ENCODE results near the gene STIP1.

STIP1 gene

GRCh38 chr11:64170419-64170818, 15.6 kb upstream of the STIP1 start:
- no peak overlapping the region for H3K9ac ChIP-seq (ENCODE audit: low read depth, low read length)
- H3K36me3 ChIP-seq (ENCODE audit: insufficient read depth, low read length): no peaks in the 10 kb centered on the region
- no peaks in the 10 kb centered on the region for H3K4me1 ChIP-seq (ENCODE audit: insufficient read depth, low read length)
- 0 out of 2 replicates have a peak, but pooled peaks cover 3% of the 10 kb centered on the region for H3K9me3 ChIP-seq (ENCODE audit: control insufficient read depth, insufficient read depth, low read length)

- no peaks in the 10 kb centered on the region for H3K4me1 ChIP-seq (ENCODE audit: insufficient read depth, low read length)
- 0 out of 2 replicates have a peak, but pooled peaks cover 3% of the 10 kb centered on the region for H3K9me3 ChIP-seq (ENCODE audit: control insufficient read depth, insufficient read depth, low read length)
- H3K9ac ChIP-seq (ENCODE audit: low read depth, low read length): no peak overlapping the region
- no peaks in the 10 kb centered on the region; the same call in 1 of the 2 replicates for H3K36me3 ChIP-seq (ENCODE audit: insufficient read depth, low read length)
Measured at GRCh38 chr11:64173616-64174355, 12.2 kb upstream of the STIP1 start.

GRCh38 chr11:64176751-64177150, 9.2 kb upstream of the STIP1 start:
- H3K9me3 ChIP-seq (ENCODE audit: control insufficient read depth, insufficient read depth, low read length): 0 out of 2 replicates have a peak, but pooled peaks cover 3% of the 10 kb centered on the region
- H3K9ac ChIP-seq (ENCODE audit: low read depth, low read length): no peak overlapping the region
- H3K4me1 ChIP-seq (ENCODE audit: insufficient read depth, low read length): 0 out of 2 replicates have a peak, but pooled peaks cover under 1% of the 10 kb centered on the region
- no peaks in the 10 kb centered on the region; the same call in 1 of the 2 replicates for H3K36me3 ChIP-seq (ENCODE audit: insufficient read depth, low read length)

GRCh38 chr11:64178203-64178602, 7.8 kb upstream of the STIP1 start:
- 0 out of 2 replicates have a peak, but pooled peaks cover 3% of the 10 kb centered on the region for H3K9me3 ChIP-seq (ENCODE audit: control insufficient read depth, insufficient read depth, low read length)
- H3K36me3 ChIP-seq (ENCODE audit: insufficient read depth, low read length): no peaks in the 10 kb centered on the region; the same call in 1 of the 2 replicates
- no peak overlapping the region for H3K9ac ChIP-seq (ENCODE audit: low read depth, low read length)
- H3K4me1 ChIP-seq (ENCODE audit: insufficient read depth, low read length): 0 out of 2 replicates have a peak, but pooled peaks cover 5% of the 10 kb centered on the region

GRCh38 chr11:64178951-64179639, 6.9 kb upstream of the STIP1 start:
- 0 out of 2 replicates have a peak, but pooled peaks cover 5% of the 10 kb centered on the region for H3K4me1 ChIP-seq (ENCODE audit: insufficient read depth, low read length)
- H3K9me3 ChIP-seq (ENCODE audit: control insufficient read depth, insufficient read depth, low read length): no peaks in the 10 kb centered on the region
- no peaks in the 10 kb centered on the region; the same call in 1 of the 2 replicates for H3K36me3 ChIP-seq (ENCODE audit: insufficient read depth, low read length)
- H3K9ac ChIP-seq (ENCODE audit: low read depth, low read length): no peak overlapping the region

- H3K9ac ChIP-seq (ENCODE audit: low read depth, low read length): no peak overlapping the region
- no peaks in the 10 kb centered on the region; the same call in 1 of the 2 replicates for H3K36me3 ChIP-seq (ENCODE audit: insufficient read depth, low read length)
- H3K9me3 ChIP-seq (ENCODE audit: control insufficient read depth, insufficient read depth, low read length): no peaks in the 10 kb centered on the region
- H3K4me1 ChIP-seq (ENCODE audit: insufficient read depth, low read length): 0 out of 2 replicates have a peak, but pooled peaks cover 5% of the 10 kb centered on the region
Measured at GRCh38 chr11:64180891-64181290, 5.1 kb upstream of the STIP1 start.

- 0 out of 2 replicates have a peak, but pooled peaks cover 5% of the 10 kb centered on the region for H3K4me1 ChIP-seq (ENCODE audit: insufficient read depth, low read length)
- no peaks in the 10 kb centered on the region; the same call in 1 of the 2 replicates for H3K36me3 ChIP-seq (ENCODE audit: insufficient read depth, low read length)
- no peaks in the 10 kb centered on the region for H3K9me3 ChIP-seq (ENCODE audit: control insufficient read depth, insufficient read depth, low read length)
- H3K9ac ChIP-seq (ENCODE audit: low read depth, low read length): peak overlapping the region; percentile 4; the same call in 1 of the 2 replicates
Measured at GRCh38 chr11:64181506-64182411, 4.2 kb upstream of the STIP1 start.

- Histone ChIP-seq H3K36me3 (ENCODE audit: insufficient read depth, low read length) (peaks cover 5% of the 10 kb centered on the region), H3K4me1 (ENCODE audit: insufficient read depth, low read length) (0 out of 2 replicates have a peak, but pooled peaks cover 5% of the 10 kb centered on the region), H3K9me3 (ENCODE audit: control insufficient read depth, insufficient read depth, low read length) (no peaks in the 10 kb centered on the region), H3K9ac (ENCODE audit: low read depth, low read length) (no peak overlapping the region; the same call in 1 of the 2 replicates)
Measured at GRCh38 chr11:64183890-64184289, 2.1 kb upstream of the STIP1 start.

GRCh38 chr11:64185175-64185692, 737 bp upstream of the STIP1 start:
- 0 out of 2 replicates have a peak, but pooled peaks cover 8% of the 10 kb centered on the region for H3K4me1 ChIP-seq (ENCODE audit: insufficient read depth, low read length)
- H3K9me3 ChIP-seq (ENCODE audit: control insufficient read depth, insufficient read depth, low read length): no peaks in the 10 kb centered on the region
- peak overlapping the region; percentile 78 for H3K9ac ChIP-seq (ENCODE audit: low read depth, low read length)
- peaks cover 5% of the 10 kb centered on the region for H3K36me3 ChIP-seq (ENCODE audit: insufficient read depth, low read length)

GRCh38 chr11:64186492-64187165, 658 bp downstream of the STIP1 start:
- H3K36me3 ChIP-seq (ENCODE audit: insufficient read depth, low read length): peaks cover 5% of the 10 kb centered on the region
- 0 out of 2 replicates have a peak, but pooled peaks cover 8% of the 10 kb centered on the region for H3K4me1 ChIP-seq (ENCODE audit: insufficient read depth, low read length)
- no peaks in the 10 kb centered on the region for H3K9me3 ChIP-seq (ENCODE audit: control insufficient read depth, insufficient read depth, low read length)
- H3K9ac ChIP-seq (ENCODE audit: low read depth, low read length): no peak overlapping the region

GRCh38 chr11:64192434-64192833, 6.5 kb downstream of the STIP1 start:
- Histone ChIP-seq H3K9me3 (ENCODE audit: control insufficient read depth, insufficient read depth, low read length) (no peaks in the 10 kb centered on the region), H3K4me1 (ENCODE audit: insufficient read depth, low read length) (0 out of 2 replicates have a peak, but pooled peaks cover 3% of the 10 kb centered on the region), H3K9ac (ENCODE audit: low read depth, low read length) (no peak overlapping the region), H3K36me3 (ENCODE audit: insufficient read depth, low read length) (peaks cover 41% of the 10 kb centered on the region)

- Histone ChIP-seq H3K9ac (ENCODE audit: low read depth, low read length) (no peak overlapping the region), H3K36me3 (ENCODE audit: insufficient read depth, low read length) (peaks cover 54% of the 10 kb centered on the region)
Measured at GRCh38 chr11:64196626-64197025, 10.7 kb downstream of the STIP1 start.

GRCh38 chr11:64198511-64198910, 12.5 kb downstream of the STIP1 start:
- H3K4me1 ChIP-seq (ENCODE audit: insufficient read depth, low read length): no peaks in the 10 kb centered on the region
- H3K36me3 ChIP-seq (ENCODE audit: insufficient read depth, low read length): peaks cover 63% of the 10 kb centered on the region
- no peaks in the 10 kb centered on the region for H3K9me3 ChIP-seq (ENCODE audit: control insufficient read depth, insufficient read depth, low read length)
- H3K9ac ChIP-seq (ENCODE audit: low read depth, low read length): no peak overlapping the region

More at GRCh38 chr11:64196626-64197025, 10.7 kb downstream of the STIP1 start:
- H3K4me1 ChIP-seq (ENCODE audit: insufficient read depth, low read length): no peaks in the 10 kb centered on the region
- H3K9me3 ChIP-seq (ENCODE audit: control insufficient read depth, insufficient read depth, low read length): no peaks in the 10 kb centered on the region
